ENCODE results near the gene HCFC1.

GRCh38 chrX:153974726-153975286, 3.2 kb upstream of the HCFC1 start:
- TF ChIP-seq CTCF (IDR thresholded peaks at IDR 0.05; ENCODE audit: insufficient read depth, low read depth, low read length) (no peak), EZH2 (IDR thresholded peaks at IDR 0.05; ENCODE audit: insufficient read depth, low read length) (no peak)
